ENCODE results near the gene INHA.

The INHA gene

GRCh38 chr2:219557791-219558785 is 14.0 kb upstream of the INHA start:
- no peak for DNase-seq

DNA sequence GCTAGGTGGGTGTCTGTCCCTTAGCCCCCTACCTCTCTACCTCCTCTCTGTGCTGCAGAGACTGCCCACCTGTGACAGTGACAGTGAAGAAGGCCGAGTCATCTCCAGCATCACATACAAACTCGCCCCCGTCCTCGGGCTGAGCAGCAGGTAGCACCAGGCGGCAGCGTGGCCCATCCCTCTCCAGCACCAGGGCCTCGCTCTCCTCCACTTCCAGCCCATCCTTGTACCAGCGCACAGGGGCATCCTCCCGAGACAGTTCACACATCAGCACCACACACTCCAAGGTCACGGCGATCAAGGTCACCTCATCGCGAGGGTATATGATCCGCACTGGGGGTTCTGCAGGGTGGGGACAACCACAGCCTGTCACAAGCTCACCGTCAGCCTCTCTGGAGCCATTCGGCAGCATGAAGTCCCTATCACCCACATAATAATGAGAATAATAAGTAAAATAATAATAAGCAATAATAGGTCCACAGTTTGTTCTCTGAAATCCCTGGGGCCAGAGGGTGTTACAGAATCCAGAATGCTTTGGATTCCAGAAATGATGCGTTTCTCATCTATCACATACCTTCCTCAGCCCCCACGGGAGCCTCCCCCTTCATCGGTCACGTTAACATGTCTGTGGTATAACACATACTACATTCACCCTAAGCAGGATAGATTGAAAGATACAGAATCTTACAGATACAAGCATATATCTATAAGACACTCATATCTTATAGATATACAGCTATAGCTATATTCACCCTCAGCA is 12.8 kb upstream of the INHA start:
- no peak for DNase-seq

DNA sequence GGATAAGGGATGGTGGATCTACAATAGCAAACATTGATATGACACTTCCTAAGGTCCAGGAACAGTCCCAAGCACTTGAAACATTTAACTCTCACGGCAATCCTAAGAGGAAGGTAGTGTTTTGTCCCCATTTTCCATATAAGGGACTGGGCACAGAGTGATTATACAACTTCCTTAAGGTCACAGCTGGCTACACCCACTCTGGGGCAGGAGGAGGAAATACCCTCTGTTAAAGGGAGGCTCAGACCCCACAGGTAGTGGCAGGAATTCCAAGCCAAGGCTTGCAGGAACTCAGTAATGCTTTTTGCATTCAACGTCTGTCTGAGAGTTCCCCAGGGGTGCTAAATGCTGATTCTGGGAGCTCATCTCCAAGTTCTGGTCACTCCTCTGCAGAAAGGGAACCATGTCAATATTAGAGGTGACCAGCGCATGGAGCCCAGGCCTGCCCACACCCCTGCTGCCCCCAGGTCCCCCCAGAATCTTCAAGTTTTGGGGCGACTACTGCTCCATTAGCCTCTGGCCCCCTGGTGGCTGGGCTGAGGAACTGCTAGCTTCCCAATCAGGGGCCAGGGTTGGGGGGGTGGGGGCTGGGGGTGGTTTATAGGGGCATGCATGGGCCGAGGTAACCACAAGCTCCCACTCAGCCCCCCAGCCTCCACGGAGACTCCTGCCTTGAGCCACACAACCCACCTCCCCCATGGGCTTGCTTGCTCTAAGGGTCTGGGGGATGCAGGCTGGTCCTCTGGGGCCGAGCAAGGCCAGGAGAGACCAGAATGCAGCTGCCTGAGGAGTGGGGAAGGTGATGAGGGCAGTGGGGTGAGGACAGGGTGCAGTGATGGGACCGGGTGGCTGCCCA is 11.8 kb upstream of the INHA start:
- DNase-seq: no peak

DNA sequence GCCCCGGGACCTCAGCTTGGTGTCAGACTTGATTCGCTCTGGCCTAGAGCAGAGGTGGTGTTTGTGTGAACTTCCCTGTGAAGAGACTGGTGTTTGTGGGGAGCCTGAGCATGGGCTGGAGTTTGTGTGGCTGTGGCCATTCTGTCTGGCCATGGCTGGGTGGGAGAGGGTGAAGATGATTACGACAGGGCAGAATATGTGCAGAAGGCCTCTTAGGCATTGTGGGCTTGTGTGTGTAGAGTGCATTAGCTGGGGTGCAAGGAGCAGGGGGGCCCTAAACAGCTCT is 11.3 kb upstream of the INHA start:
- DNase-seq: no peak

DNA sequence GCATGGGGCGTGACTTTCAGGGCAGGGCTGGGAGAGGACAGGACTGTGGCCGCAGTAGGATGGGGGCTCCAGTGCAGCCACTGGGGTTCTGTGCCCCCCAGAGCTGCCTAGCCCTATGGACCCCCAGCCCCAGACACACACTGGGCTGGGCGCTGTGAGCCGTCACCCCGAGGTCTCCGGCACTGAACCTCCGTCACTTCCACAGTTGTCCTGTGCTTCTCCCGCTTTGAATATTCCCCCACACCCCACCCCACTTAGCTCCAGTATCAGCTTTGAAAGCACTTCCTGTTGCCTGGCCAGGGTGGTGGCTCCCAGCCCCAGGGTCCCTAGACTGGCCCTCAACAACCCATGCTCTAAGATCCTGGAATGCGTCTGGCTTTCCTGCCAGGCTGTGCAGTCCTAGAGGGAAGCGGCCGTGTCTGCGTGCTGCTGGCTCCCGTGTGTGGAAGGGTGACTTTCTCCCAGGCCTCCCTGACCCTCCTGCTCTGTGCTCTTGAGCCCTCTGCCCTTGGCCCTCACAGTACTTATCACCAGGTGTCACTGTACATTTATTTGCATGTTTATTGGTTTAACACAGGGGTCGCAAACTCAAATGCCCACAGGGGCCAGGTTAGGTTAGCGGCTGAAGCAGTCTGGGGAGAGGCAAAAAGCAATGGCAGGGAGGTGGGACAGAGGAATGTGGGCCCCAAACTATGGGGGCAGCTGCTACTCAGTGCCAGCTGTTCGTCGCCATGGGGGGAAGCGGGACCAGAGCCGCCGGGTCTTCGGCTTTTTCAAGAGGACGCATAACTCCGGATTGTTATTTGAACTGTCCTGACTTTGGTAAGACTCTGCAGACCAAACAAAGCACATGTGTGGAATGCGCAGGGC is 10.7 kb upstream of the INHA start:
- no peak for DNase-seq

DNA sequence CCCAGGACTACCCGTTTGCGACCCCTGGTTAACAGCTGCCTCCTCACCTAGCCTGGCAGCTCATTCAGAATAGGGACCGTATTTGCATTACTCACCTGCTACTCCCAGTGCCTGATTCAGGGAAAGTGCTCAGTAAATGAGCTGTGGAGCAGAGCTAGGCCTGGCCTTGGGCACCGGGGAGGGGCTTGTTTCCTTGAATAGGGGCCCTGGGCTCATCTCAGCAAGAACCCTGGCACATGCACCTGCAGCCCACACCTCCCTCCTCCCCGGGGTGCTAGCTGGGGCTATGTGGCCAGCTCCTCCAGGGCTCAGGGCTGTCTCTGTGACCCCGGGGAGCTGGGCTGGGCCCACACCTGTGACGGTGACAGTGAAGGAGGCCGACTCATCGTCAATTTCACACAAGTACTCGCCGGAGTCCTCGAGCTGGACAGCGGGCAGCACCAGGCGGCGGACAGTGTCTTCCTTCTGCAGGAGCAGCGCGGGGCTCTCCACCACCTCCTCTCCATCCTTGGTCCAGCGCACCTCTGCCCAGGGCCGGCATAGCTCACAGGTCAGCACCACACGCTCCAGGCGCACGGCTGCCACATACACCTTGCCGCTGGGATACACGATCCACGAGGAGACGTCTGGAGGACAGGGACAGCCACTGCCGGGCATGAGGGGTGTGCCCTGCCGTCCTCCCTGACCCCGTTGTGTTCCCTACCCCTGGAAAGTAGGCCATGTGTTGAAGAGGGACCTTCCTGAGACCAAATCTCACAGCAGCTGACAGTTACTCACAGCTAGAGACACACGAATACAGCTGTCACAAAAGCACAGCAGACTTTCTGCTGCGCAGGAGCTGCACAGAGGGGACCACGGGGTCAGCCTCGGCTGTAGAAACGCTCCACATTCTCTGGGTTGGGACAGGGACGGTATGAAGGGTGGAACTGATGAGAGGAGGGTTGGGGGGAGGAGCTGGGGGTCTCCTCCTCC is 9.8 kb upstream of the INHA start:
- no peak for DNase-seq

DNA sequence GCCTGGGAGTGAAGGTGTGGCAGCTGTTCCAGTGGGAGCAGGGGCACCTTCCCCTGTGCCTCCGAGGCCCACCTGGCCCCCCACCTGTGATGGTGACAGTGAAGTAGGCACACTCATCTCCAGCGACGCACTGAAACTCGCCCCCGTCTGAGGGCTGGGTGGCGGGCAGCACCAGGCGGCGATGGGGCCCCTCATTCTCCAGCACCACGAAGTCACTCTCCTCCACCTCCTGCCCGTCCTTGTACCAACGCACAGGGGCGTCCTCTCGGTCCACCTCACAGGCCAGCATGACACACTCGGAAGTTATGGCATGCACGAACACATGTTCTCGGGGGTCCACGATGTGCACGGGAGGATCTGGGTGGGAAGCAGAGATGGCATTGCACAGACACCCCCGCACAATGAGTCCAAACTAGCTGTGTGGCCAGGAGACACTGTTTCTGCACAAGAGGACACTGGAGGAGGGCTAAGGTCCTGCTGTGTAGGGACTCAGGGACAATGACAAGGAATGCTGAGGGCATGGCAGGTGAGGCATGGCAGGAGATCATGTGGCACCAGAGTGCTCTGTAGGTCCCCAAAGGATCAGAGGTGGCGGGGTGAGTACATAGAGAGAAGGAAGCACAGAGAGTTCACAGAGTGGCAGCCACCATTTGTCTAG is 8.7 kb upstream of the INHA start:
- DNase-seq: no peak

- no peak for DNase-seq
These were observed 6.7 kb upstream of the INHA start for GRCh38 chr2:219565130-219566080.

GRCh38 chr2:219566640-219567039 is 5.5 kb upstream of the INHA start:
- no peak for DNase-seq

- DNase-seq: no peak
These were observed 5.0 kb upstream of the INHA start for GRCh38 chr2:219567131-219567530.

DNA sequence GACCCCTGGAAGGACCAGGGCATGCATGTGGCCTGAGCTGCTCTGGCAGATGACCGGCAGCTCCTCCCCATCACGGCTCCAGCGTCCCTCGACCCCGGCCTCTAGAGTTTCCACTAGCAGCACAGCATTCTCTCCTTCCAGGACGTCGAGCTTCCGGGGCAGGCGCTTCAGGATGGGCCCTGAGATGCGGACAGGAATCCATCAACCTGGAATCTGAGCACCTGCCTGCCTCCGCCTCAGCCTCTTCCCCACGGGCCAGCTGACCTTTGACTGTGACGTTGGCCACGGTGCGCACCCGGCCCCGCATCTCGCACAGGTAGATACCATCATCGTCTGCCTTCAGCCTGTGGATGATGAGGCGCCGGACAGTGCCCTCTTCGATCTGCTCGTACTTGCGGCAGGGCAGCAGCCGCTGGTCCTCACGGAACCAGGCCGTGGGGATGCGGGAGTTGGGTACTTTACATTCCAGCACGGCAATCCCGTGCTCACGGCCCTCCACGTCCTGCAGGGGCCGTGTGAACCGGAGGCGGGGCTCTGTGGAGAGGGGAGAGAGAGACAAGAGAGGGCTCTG is 4.2 kb upstream of the INHA start:
- no peak for DNase-seq

DNA sequence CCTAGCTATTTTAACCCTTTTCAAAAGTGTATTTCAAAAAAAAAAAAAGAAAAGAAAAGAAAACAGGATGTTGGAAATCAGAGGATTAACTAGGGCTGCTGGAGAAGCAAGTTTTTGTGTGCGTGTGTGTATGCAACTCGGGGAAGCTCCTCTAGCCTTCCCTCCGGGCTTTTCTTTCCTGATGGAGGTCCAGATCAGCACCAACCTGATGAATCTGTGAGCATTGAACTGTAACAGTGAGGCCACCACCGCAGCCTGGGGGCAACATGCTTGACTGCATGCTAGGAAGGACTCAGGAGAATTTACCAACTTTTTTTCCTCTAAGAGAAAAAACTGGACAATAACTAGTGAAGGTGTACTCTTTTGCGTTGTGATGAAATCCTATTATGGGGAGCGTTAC is 3.1 kb upstream of the INHA start:
- no peak for DNase-seq

- DNase-seq: no peak
These were observed 2.5 kb upstream of the INHA start for GRCh38 chr2:219569635-219570034.

DNA sequence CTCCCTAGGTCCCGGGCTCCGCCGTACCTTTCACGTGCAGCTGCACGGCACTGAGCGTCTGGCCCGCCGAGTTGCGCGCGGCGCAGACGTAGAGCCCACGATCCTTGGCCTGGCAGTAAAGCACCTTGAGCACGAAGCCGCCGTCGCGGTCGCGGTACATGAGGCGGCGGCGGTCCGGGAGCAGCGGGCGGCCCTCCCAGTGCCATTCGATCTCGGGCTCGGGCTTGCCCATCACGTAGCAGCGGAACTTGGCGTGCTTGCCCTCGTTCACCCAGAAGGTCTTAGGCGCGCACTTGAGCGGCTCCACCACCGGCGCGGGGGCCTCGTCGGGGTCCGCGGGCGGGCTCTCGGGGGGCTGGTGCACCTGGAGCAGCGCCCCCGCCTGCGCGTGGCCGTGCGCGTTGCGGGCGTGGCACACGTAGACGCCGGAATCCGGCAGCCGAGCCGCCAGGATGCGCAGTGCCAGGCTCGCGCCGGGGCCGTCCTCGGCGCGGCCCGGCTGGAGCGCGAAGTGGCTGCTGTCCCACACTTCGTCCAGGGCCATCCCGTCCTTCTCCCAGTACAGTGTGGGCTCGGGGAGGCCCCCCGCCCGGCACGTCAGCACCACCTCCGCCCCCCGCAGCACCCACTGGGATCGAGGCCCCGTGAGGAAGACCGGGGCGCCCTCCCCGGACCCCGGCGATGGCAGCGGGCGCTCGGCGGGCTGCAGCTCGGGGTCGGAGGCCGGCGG is 1.8 kb upstream of the INHA start:
- peak in 24 of 56 donors; percentile 4 to 58 (median 23) for DNase-seq

DNA sequence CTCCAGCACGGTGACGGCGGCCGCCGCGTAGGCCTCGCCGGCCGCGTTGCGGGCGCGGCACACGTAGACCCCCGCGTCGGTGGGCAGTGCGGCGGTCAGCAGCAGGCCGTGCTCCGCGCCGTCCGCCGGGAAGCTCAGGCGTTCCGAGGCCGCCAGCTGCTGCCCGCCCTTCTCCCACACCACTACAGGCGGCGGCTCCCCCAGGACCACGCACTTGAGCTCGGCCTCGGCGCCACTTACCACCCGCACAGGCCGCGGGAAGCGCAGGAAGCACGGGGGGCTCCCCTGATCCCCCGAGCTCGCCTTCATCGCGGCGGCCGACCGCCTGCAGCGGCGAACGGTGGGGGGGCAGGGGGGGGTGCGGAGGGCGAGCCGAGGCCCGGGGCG is 1.2 kb upstream of the INHA start:
- DNase-seq: peak in 3 of 56 donors; percentile 28 to 41 (median 34)

All from nucleus accumbens (tissue), 56 donors.